NCI-H187 (cell line): ENCODE data around the gene PID1.
"Not testable (repeated sequence)": the region's sequence is repeated elsewhere in the genome, so short reads cannot be mapped to it uniquely, and the experiment has no call there.

Experiments
- DNase-seq, 2 experiments: peaks; one replicate each; lab custom pipeline; 2025; lab: John Stamatoyannopoulos, UW

PID1 gene

DNA sequence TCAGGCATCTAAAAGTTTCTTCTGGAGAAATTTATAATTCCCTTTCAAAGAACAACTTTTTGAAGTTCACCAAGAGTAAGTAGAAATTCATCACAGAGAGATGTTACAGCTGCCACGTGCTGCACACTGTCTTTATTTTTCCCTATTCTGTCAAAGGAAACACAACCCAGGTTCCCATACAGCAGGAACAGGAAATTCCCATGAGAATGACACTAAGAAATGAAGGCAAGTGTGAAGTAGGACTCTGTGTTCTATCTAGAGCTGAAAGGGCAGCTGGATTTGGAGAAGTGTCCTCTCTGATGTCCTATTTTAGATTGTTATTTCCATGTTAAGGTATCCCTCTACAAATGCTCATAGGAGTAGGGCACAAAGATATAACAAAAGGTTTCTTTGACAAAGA, 58.8 kb downstream of the PID1 start:
- DNase-seq = no peak

DNA sequence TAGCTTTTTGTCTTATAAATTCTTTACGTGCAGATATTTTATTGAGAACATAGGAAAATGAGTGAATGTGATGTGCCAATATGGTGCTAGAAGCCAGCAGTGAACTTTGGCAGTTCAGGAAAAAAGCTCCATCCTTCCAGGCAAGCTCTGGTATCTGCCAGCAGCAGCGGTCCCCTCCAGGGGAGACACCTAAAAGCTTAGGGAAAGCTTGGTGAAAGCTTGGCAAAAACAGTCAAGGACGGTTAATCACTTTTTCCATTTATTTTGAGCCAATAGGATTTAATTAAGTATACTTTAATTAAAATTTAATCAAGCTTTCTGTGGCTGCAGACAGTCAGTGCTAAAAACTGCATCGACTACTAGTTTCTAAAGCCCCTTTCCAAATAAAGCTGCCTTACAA, 60.4 kb downstream of the PID1 start:
- no peak for DNase-seq

DNA sequence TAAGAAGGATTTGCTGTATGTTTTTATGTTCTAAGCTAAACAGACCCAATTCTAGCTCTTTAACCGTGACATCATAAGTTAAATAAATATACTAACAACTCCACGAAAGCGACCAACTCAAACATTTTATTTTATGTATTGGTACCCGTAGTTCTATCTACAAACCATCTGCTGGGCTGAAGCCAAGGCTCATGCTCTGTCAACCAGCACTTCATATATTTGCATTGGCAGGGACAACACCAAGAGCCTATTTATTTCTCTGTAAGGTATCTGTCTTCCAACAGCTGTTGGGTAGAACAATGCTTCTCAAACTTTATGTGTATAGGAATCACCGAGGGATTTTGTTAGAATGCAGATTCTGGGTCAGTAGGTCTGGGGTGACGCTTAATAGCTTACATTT, 64.5 kb downstream of the PID1 start:
- no peak for DNase-seq

DNA sequence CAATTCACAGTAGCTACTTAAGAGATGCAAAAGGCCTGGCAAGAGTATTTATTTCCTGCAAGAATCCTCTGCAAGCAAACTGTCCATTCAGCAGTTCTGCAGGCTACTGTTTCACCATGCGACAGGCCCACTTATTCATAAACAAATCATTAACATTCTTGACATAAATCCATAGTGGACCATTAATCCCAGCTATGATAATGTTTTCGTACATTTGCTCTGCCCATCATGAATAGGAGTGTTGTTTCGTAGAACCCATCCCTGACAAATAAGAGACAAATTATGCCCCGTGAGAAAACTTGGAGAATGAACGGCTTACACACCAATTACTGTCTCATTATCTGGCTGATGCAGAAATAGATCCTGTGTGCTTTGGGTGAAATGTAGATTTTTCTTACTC, 65.4 kb downstream of the PID1 start:
- no peak for DNase-seq

DNA sequence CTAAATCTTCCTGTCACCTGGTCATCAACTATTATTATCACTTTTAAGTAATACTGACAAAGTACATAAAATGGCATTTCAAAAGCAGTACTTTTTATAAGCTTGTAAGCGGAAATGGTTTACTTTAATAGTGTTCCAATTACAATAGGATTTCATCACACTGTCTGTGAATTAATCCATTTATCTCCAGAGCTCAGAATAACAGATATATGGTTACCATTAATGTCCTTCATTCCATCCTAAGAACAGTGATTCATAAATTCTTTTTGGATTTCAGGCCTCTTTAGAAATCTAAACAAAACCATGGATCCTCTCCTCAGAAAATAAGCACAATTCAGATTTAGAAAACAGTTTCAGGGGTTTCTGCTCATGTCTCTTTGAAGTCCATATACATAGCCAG, 68.4 kb downstream of the PID1 start:
- DNase-seq = no peak

DNA sequence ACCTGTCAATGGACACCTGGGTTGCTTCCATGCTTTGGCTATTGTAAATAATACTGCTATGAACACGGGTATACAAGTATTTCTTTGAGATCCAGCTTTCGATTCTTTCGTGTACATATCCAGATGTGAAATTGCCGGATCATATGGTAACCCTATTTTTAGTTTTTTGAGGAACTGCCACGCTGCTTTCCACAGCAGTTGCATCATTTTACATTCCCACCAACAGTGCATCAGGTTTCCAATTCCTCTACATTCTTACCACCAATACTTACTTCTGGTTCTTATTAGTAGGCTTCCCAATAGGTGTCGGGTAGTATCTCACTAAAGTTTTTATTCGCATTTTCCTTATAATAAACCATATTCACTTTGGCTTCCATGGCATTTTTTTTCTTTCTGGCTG, 69.6 kb downstream of the PID1 start:
- no peak for DNase-seq

DNA sequence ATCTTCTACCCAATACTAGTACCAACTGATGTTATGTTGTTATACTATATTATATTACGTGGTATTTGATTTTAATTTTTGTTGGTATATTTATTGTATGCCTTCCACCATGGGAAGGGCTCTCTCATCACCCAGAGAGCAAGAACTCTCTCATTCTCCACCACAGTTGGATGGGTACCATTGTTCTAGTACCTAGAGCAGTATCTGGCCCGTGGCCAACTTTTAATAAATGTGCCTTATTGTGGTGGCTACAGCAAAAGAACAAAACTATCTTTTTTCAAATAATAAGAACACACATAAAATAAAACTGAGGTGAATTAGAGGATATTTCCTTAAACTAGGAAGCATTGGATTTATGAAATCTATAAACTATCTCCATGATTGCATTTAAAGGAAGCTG, 71.8 kb downstream of the PID1 start:
- DNase-seq = no peak

DNA sequence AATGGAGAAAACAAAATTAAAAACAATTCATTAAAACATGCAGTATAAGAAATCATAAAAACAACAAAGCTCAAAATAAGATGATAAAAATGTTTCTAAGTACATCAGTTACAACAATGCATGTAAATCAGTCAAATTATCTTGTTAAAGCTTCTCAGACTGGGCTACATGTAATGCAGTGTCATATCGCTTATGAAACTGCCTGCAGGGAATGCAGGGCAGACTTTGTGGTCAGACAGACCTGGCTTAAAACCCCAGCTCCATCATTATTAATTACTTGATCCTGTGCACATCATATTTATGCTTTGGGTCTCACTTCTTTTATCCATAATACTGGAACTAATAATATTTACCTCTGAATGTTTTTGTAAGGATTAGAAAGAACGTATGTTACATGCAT, 74.6 kb downstream of the PID1 start:
- no peak for DNase-seq

DNA sequence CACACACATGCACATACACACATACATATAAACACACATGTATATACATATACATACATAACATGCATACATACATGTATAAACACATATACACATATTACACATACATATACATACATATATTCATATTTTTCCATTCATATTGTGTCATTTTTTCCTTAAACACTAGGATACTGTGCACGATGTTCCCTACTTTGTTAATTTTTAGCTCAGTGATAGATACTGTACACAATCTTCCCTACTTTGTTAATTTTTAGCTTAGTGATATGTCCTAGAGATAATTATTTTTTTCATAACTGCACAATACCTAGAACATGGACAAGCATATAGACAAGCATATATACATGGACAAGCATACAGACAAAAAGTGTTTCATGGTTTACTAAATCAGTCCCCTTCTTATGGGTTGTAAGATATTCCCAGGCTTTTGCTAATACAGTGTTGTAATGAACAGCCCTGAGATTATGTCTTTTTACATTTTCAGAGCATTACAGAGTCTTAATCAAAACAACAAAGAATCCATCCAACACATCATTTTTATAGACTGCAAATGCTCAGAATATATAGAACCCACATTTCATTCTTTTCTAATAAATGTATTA, 75.6 kb downstream of the PID1 start:
- no peak for DNase-seq

DNA sequence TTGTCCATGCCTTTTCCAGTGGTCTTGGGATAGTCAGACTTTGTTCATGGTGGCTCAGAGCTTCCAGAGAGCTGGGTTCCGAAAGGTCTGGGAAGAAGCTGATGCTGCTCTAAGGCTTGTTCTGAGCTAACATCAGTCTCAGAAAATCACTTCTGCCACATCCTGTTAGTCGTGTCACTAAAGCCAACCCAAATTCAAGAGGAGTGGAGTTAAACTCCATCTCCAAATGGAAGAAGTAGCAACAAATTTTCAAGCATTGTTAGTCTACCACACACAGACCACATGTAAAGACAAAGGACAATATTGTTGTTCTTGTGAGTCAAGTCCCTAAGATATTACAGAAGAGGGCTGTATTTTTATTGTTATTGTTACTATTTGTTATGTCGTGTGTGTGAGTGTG, 77.8 kb downstream of the PID1 start:
- no peak for DNase-seq

DNA sequence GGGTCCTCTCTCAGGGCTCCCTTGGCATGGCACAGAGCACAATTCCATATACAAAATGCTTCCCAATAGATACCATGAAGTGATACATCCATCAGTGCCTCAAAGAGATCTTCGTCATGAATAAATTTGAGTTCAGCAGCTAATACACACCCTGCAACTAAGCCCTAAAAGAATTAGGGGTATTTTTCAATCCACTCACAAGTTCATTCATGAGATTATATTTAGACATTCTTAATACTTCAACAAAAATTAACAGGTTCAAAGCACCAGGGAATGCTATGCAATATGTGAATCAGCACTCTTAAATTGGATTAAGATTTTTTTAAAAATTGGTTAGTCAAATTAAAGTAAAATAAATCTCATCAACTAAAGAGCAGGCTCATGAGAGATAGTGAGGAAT, 79.7 kb downstream of the PID1 start:
- no peak for DNase-seq

DNA sequence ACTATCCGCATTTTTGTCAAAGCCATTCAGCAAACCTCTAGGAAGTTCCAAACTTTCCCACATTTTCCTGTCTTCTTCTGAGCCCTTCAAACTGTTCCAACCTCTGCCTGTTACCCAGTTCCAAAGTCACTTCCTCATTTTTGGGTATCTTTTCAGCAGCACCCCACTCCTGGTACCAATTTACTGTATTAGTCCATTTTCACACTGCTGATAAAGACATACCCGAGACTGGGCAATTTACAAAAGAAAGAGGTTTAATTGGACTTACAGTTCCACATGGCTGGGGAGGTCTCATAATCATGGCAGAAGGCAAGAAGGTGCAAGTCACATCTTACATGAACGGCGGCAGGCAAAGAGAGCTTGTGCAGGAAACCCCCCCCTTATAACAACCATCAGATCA, 84.0 kb downstream of the PID1 start:
- DNase-seq = not testable (repeated sequence)

DNA sequence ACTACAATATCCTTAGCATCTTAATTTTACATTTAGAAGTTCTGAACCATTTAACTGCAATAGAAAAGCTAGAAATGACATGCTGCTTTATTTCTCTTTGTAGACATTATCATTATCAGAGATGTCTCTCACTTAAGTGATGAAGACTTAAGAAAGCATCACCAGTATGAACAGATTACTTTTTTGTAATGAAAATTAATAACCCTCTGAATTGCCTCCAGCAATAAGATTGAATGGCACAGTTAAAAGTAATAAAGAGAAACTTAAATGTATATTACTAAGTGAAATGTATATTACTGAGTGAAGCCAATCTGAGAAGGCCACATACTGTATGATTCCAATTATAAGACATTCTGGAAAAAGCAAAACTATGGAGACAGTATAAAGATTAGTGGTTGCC, 89.4 kb downstream of the PID1 start:
- DNase-seq = no peak

DNA sequence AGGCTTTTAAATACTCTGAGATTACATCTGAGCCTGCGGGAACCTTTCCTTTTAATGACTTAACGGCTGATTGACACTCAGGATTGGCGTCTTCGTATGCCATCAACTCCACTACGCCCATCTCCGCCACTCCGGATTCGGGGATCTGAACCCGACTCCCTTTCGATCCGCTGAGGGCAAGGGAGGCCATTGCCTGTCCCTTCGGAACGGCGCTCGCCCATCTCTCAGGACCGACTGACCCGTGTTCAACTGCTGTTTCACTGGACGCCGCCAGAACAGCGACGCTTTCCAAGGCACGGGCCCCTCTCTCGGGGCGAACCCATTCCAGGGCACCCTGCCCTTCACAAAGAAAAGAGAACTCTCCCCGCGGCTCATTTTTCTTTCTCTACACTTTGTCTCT, 90.4 kb downstream of the PID1 start:
- DNase-seq = no peak

DNA sequence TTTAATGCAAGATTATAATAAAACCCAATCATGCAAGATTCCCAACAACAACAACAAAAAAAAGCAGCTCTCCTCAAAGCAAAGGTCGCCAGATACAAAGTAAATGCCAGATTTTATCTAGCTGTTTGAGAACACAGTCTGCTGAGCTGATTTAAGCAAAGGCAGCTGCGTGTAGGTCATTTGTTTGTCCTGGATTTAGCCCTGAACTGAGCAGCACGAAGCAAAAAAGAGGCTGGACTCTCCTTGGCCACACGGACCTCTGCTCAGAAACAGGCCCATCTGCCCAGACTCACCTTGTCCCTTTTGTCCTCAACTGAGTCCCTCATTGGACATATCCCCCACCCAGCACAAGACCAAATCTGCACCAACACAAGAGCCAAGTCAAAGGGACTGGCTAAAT, 91.5 kb downstream of the PID1 start:
- no peak for DNase-seq

DNA sequence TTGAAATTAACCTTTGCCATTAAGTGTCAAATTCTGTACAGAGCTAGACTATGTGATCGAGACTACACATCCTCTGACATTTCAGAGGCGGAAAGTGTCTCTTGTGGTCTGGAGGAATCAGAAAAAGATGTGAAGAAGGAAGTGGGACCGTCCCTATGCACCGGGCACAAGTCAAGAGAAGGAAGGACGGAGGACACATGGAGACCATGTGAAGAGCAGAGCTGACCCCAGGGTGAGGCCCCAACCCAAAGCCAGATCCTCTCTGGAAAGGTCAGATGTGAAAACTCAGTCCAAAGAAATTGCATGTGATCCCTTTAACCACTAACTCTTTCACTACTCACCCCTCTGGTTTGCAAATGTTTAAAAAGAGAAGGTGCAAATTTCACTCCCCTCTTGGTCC, 92.4 kb downstream of the PID1 start:
- no peak for DNase-seq

DNA sequence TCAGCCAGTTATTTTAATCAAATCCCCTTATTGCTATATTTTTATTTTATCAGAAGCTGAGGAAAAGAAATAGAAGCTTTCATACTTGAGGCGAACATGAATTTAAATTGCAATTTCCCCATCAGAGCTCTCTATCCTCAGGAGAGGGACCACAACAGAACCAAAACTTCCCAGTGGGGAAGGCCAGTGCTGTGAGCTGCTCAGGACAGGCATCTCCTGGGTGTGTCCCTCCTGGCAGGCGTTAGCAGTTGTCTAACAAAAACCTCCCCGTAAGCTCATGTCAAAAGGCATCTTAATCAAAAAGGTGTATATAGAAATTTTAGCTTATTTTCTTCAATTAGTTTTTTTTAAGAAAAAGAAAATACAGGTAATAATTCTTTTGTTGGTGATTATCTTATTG, 93.0 kb downstream of the PID1 start:
- no peak for DNase-seq

DNA sequence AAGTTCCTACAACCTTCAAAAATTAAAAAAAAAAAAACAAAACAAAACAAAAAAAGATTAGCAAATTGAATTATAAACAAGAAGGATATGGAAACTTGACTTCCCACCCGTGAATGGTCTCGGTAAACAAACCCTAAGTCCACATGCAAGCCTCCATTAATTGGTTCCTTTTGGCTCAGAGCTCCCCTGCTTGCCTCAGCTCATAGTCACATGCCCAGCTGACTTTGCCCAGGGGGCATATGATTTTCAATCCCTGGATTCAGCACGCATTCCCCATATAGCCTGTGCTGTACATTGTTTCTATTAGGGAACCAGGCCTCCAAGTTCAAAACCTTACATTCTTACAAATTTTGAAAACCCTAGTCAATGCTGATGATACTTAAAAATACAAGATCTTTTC, 95.0 kb downstream of the PID1 start:
- DNase-seq = no peak

DNA sequence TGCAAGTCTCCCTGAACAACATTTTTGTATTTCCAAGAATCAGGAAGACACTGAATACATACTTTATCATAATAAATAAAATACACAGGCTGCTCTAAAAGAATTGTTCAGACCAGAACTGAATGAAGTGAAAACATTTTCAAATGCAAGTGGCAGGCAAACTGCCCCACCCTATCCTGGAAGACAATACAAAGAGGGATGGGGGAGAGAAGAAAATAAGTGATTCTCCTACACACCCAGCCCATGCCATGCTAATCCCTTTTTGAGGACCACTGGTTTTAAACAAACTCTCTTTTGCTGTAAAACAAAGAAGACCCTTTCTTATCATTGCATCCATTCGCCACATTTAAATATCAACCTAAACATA, 95.6 kb downstream of the PID1 start:
- DNase-seq = no peak

DNA sequence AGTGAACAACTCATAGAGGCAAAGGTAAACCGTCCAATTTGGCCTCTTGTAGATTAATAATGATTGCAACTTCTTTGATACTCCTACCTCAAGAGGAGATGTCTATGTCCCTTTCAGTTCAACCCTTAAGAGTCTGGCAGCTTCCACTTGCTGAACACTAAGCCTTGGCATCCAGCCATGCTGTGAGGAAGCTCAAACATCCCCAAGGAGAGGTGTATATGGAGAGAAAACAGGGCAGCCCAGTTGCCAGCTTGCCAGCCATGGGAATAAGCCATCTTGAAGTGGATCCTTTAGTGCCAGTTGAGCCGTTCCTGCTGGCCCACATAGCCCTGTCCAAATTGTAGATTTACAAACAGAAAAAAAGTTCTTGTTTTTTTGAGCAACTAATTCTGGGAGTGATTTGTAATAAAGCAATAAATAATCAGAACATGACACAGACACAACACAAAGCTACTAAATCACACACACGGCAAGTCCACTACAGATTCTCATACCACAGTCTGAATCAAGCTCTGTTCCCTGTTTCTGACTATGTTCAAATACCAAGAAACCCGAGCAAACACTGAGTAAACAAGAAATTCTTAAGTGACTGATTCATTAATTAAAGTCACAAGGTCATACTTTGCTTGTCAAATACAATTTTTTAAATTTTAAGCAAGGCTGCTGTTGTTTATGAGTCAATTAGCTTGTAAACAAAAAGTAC, 96.1 kb downstream of the PID1 start:
- no peak for DNase-seq

DNA sequence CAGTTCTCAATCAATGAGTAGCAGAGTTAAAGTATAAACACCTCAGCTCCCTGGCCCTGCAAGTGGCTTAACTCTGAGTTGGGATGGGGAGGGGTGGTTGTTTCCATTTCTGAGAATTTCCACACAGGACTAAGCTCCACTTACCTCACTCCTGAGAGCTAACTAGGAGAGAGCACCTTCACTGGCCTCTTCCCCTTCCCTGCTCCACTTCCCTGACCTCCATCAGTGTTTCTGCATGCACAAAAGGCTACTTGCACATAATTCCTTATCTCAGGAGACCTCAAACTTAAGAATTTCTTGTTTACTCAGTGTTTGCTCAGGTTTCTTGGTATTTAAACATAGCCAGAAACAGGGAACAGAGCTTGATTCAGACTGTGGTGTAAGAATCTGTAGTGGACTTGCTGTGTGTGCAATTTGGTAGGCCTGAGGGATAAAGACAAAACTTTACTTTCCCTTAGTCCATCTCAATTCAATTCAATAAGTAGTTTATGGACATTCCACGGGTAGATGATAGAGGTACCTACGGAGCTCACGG, 97.2 kb downstream of the PID1 start:
- DNase-seq = no peak

DNA sequence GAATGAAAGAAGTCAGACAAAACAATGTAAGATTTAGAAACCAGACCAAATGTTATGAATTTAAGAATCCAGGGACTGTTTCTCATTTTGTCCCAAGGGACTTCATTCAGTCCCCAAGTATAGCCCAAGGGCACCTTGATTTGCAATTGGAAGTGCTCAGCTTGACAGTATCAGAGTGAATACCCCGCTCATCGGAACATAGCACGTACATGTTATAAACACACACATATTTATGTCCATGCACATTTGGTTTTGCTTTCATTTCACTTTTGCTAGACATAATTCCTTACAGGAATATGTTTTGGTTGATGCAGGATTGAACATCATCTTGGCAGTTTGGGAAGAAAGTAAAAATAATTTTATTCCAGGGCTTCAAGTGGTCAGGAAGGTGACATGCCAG, 100.2 kb downstream of the PID1 start:
- DNase-seq = no peak

DNA sequence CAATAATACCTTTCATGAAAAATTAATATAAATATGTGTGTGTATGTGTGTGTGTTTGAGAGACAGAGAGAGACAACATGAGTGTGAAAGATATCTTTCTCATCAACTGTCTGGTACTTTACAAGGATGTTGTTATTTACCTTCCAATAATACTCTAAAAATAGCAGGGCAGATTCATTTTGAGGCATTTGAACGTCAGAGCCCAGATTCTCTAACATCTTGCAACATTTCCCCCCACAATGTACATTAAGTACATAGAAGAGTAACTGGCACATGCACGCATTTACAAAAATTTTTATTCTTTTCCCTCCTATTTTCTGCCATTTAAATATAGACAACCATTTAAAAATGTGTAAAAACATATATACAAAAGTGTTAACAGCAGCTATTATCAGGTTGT, 100.9 kb downstream of the PID1 start:
- DNase-seq = no peak

DNA sequence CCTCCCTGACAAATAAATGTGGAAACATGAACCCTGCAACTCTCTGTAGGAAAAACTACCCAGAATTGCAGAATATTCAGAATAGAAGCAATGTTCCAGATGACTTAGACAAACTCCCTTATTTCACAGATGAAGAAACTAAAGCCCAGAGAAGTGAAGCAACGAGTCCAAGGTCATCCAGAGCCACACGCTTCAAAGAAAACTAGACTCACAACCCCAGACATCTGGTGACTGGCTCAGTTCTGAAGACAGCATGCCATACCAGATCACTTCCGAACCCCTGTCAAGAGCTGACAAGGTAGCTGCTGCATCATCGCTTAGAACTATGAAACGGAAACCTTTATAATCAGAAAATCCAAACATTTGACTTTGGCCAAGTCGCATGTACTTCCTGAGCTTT, 101.3 kb downstream of the PID1 start:
- no peak for DNase-seq
